ENCODE measurements around the gene TMEM107. TPM values are rescaled to one million over a fixed set of nuclear protein-coding genes. Genes with fewer than 3 reads are reported as not detected.

The TMEM107 gene
- total and polyA plus RNA-seq, 10 of the 15 experiments (the other 5 are each of a cell fraction or from before 2014, with no cell fraction given), result 7.9 to 38.7 (median 22.9) TPM

- no peak for TF ChIP-seq CEBPZ (IDR thresholded peaks at IDR 0.05; ENCODE audit: low read depth, low read length)
- TF ChIP-seq SIN3A (IDR thresholded peaks at IDR 0.05; ENCODE audit: low read depth, low read length), result no peak
- no peak for TF ChIP-seq TBL1XR1 (IDR thresholded peaks at IDR 0.05; ENCODE audit: low read depth, low read length)
- TF ChIP-seq PML (IDR thresholded peaks at IDR 0.05; ENCODE audit: low read length), result no peak
- no peak for TF ChIP-seq ELK1 (IDR thresholded peaks at IDR 0.05; ENCODE audit: low read depth, low read length)
- no peak for TF ChIP-seq BCLAF1 (IDR thresholded peaks at IDR 0.05)
- no peak for TF ChIP-seq NR2C1 (IDR thresholded peaks at IDR 0.05)
- TF ChIP-seq ASH2L (IDR thresholded peaks at IDR 0.05; ENCODE audit: borderline replicate concordance, low read depth), result no peak
- TF ChIP-seq MYB (IDR thresholded peaks at IDR 0.05; ENCODE audit: borderline replicate concordance, low read depth, low read length), result no peak
- TF ChIP-seq CREB1 (IDR thresholded peaks at IDR 0.05; ENCODE audit: low read depth), result peak; percentile 40; the same call in 1 of the 2 replicates
- TF ChIP-seq ZNF217 (IDR thresholded peaks at IDR 0.05), result no peak
- no peak for TF ChIP-seq E2F4 (IDR thresholded peaks at IDR 0.05; ENCODE audit: low read depth, low read length)
- TF ChIP-seq LARP7 (IDR thresholded peaks at IDR 0.05), result peak; percentile 54; the same call in 1 of the 2 replicates
- TF ChIP-seq ZZZ3 (IDR thresholded peaks at IDR 0.05; ENCODE audit: control insufficient read depth, insufficient read length, low read depth), result no peak
- TF ChIP-seq FOXM1 (IDR thresholded peaks at IDR 0.05; ENCODE audit: low read depth, low read length), result no peak
- TF ChIP-seq GATAD2B (conservative IDR thresholded peaks at IDR 0.05; ENCODE audit: low read depth), result 0 out of 2 replicates have a peak, but pooled peaks have one; percentile 25
- no peak for TF ChIP-seq NFXL1 (IDR thresholded peaks at IDR 0.05; ENCODE audit: borderline replicate concordance)
- no peak for TF ChIP-seq SRF (IDR thresholded peaks at IDR 0.05; ENCODE audit: low read depth in 2 of 2, low read length in 2 of 2)
- no peak for TF ChIP-seq TCF12 (IDR thresholded peaks at IDR 0.05; ENCODE audit: low read depth, low read length)
- no peak for TF ChIP-seq ZSCAN29 (IDR thresholded peaks at IDR 0.05)
These were observed 17.7 kb downstream of the TMEM107 start (continued) for GRCh38 chr17:8158267-8159031.
